Measurements from ENCODE around the gene SLC12A9. TPM values are rescaled to one million over a fixed set of nuclear protein-coding genes. Genes with fewer than 3 reads are reported as not detected.

The SLC12A9 gene
- total and polyA plus RNA-seq, 2 of the 8 experiments (the other 6 are each of a cell fraction or from before 2014, with no cell fraction given): 31.4 to 40.1 TPM

GRCh38 chr7:100914208-100914878, 61.8 kb downstream of the SLC12A9 start (continued):
- TF ChIP-seq, protein P1, sequence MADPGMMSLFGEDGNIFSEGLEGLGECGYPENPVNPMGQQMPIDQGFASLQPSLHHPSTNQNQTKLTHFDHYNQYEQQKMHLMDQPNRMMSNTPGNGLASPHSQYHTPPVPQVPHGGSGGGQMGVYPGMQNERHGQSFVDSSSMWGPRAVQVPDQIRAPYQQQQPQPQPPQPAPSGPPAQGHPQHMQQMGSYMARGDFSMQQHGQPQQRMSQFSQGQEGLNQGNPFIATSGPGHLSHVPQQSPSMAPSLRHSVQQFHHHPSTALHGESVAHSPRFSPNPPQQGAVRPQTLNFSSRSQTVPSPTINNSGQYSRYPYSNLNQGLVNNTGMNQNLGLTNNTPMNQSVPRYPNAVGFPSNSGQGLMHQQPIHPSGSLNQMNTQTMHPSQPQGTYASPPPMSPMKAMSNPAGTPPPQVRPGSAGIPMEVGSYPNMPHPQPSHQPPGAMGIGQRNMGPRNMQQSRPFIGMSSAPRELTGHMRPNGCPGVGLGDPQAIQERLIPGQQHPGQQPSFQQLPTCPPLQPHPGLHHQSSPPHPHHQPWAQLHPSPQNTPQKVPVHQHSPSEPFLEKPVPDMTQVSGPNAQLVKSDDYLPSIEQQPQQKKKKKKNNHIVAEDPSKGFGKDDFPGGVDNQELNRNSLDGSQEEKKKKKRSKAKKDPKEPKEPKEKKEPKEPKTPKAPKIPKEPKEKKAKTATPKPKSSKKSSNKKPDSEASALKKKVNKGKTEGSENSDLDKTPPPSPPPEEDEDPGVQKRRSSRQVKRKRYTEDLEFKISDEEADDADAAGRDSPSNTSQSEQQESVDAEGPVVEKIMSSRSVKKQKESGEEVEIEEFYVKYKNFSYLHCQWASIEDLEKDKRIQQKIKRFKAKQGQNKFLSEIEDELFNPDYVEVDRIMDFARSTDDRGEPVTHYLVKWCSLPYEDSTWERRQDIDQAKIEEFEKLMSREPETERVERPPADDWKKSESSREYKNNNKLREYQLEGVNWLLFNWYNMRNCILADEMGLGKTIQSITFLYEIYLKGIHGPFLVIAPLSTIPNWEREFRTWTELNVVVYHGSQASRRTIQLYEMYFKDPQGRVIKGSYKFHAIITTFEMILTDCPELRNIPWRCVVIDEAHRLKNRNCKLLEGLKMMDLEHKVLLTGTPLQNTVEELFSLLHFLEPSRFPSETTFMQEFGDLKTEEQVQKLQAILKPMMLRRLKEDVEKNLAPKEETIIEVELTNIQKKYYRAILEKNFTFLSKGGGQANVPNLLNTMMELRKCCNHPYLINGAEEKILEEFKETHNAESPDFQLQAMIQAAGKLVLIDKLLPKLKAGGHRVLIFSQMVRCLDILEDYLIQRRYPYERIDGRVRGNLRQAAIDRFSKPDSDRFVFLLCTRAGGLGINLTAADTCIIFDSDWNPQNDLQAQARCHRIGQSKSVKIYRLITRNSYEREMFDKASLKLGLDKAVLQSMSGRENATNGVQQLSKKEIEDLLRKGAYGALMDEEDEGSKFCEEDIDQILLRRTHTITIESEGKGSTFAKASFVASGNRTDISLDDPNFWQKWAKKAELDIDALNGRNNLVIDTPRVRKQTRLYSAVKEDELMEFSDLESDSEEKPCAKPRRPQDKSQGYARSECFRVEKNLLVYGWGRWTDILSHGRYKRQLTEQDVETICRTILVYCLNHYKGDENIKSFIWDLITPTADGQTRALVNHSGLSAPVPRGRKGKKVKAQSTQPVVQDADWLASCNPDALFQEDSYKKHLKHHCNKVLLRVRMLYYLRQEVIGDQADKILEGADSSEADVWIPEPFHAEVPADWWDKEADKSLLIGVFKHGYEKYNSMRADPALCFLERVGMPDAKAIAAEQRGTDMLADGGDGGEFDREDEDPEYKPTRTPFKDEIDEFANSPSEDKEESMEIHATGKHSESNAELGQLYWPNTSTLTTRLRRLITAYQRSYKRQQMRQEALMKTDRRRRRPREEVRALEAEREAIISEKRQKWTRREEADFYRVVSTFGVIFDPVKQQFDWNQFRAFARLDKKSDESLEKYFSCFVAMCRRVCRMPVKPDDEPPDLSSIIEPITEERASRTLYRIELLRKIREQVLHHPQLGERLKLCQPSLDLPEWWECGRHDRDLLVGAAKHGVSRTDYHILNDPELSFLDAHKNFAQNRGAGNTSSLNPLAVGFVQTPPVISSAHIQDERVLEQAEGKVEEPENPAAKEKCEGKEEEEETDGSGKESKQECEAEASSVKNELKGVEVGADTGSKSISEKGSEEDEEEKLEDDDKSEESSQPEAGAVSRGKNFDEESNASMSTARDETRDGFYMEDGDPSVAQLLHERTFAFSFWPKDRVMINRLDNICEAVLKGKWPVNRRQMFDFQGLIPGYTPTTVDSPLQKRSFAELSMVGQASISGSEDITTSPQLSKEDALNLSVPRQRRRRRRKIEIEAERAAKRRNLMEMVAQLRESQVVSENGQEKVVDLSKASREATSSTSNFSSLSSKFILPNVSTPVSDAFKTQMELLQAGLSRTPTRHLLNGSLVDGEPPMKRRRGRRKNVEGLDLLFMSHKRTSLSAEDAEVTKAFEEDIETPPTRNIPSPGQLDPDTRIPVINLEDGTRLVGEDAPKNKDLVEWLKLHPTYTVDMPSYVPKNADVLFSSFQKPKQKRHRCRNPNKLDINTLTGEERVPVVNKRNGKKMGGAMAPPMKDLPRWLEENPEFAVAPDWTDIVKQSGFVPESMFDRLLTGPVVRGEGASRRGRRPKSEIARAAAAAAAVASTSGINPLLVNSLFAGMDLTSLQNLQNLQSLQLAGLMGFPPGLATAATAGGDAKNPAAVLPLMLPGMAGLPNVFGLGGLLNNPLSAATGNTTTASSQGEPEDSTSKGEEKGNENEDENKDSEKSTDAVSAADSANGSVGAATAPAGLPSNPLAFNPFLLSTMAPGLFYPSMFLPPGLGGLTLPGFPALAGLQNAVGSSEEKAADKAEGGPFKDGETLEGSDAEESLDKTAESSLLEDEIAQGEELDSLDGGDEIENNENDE (IDR thresholded peaks at IDR 0.05; ENCODE audit: insufficient replicate concordance, low read length): no peak
- TF ChIP-seq SIX5 (IDR thresholded peaks at IDR 0.05; ENCODE audit: low read depth, low read length) (no peak), SP1 (IDR thresholded peaks at IDR 0.05; ENCODE audit: low read depth, low read length) (no peak), ASH2L (IDR thresholded peaks at IDR 0.05; ENCODE audit: low read length) (no peak), YY1 (IDR thresholded peaks at IDR 0.05; ENCODE audit: low read depth, low read length) (no peak), POLR2AphosphoS5 (IDR thresholded peaks at IDR 0.05; ENCODE audit: low read depth, low read length) (no peak), EZH2 (IDR thresholded peaks at IDR 0.05; ENCODE audit: low read depth, low read length, severe bottlenecking) (no peak), CBX5 (IDR thresholded peaks at IDR 0.05; ENCODE audit: low read depth, low read length) (no peak), FOSL1 (IDR thresholded peaks at IDR 0.05; ENCODE audit: insufficient read depth, low read depth, low read length) (no peak)
- TF ChIP-seq, protein P2, sequence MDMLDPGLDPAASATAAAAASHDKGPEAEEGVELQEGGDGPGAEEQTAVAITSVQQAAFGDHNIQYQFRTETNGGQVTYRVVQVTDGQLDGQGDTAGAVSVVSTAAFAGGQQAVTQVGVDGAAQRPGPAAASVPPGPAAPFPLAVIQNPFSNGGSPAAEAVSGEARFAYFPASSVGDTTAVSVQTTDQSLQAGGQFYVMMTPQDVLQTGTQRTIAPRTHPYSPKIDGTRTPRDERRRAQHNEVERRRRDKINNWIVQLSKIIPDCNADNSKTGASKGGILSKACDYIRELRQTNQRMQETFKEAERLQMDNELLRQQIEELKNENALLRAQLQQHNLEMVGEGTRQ (IDR thresholded peaks at IDR 0.05; ENCODE audit: low read length): no peak
